ENCODE measurements around the gene CHST12. TPM values are rescaled to one million over a fixed set of nuclear protein-coding genes. Genes with fewer than 3 reads are reported as not detected.

The CHST12 gene
- total RNA-seq, 1 donor from 2014 or later = 27.3 TPM

GRCh38 chr7:2493205-2494164 is 90.1 kb downstream of the CHST12 start:
- H3K4me1 Mint-ChIP-seq (ENCODE audit: low read depth, unreplicated experiment) = peaks cover 6% of the 10 kb centered on the region
- DNase-seq = no peak
- no peak overlapping the region for H3K4me3 Mint-ChIP-seq (ENCODE audit: unreplicated experiment)
- H3K27ac Mint-ChIP-seq (ENCODE audit: unreplicated experiment) = no peak overlapping the region
- TF ChIP-seq, protein P1, sequence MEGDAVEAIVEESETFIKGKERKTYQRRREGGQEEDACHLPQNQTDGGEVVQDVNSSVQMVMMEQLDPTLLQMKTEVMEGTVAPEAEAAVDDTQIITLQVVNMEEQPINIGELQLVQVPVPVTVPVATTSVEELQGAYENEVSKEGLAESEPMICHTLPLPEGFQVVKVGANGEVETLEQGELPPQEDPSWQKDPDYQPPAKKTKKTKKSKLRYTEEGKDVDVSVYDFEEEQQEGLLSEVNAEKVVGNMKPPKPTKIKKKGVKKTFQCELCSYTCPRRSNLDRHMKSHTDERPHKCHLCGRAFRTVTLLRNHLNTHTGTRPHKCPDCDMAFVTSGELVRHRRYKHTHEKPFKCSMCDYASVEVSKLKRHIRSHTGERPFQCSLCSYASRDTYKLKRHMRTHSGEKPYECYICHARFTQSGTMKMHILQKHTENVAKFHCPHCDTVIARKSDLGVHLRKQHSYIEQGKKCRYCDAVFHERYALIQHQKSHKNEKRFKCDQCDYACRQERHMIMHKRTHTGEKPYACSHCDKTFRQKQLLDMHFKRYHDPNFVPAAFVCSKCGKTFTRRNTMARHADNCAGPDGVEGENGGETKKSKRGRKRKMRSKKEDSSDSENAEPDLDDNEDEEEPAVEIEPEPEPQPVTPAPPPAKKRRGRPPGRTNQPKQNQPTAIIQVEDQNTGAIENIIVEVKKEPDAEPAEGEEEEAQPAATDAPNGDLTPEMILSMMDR (IDR thresholded peaks at IDR 0.05; ENCODE audit: partially characterized antibody, unreplicated experiment) = no peak
- peaks cover 7% of the 10 kb centered on the region for H3K36me3 Mint-ChIP-seq (ENCODE audit: unreplicated experiment)
- H3K27me3 Mint-ChIP-seq (ENCODE audit: unreplicated experiment) = peaks cover 5% of the 10 kb centered on the region
- H3K9me3 Mint-ChIP-seq (ENCODE audit: unreplicated experiment) = peaks cover 5% of the 10 kb centered on the region

DNA sequence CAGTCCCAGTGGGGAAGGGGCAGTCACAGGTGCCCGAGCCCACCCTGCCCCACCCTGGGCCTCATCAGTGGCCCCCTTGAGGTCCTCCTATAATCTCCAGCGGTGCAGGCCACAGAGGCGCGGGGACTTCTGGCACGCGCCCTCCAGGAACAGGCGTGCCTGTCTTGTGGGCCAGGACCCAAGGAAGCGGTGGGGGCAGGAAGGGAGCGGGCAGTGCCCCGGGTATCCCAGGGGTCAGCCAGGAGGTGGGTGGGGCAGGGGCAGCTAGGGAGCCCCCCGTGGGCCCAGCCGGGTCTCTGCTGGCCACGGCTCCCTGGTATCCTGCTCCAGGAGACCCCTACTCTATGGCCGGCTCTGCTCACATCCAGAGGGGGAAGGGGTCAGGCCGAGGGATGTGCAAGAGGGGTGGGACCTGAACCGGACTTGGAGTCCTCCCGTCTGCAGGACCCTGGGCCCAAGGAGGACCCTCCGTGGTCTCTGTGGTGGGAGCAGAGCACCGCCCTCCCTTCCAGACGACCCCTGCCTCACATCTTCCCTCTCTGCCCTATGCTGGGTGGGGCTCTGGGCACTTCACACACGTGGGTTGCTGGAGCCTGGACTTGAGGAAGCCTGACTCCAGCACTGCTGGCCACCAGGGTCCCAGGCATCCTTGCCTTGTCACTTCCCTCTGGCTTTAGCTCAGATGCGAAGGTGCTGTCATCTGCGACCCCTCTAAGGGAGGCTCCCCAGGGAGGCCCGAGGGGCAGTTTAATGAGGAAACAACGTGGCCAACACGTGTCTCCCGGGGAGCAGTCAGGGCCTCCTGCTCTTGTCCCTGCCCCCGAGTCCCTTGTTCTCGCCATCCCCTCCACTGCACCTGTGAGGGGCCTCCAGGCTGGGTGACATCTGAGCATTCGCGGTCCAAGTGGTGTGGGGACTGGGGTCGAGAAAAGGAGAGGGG is 91.0 kb downstream of the CHST12 start:
- H3K9me3 Mint-ChIP-seq (ENCODE audit: unreplicated experiment) = peaks cover 5% of the 10 kb centered on the region
- H3K27me3 Mint-ChIP-seq (ENCODE audit: unreplicated experiment) = peaks cover 5% of the 10 kb centered on the region
- no peak for DNase-seq
- peaks cover 5% of the 10 kb centered on the region for H3K4me1 Mint-ChIP-seq (ENCODE audit: low read depth, unreplicated experiment)
- H3K4me3 Mint-ChIP-seq (ENCODE audit: unreplicated experiment) = no peak overlapping the region
- peaks cover 7% of the 10 kb centered on the region for H3K36me3 Mint-ChIP-seq (ENCODE audit: unreplicated experiment)
- H3K27ac Mint-ChIP-seq (ENCODE audit: unreplicated experiment) = no peak overlapping the region
- TF ChIP-seq, protein P1 (IDR thresholded peaks at IDR 0.05; ENCODE audit: partially characterized antibody, unreplicated experiment) = no peak

GRCh38 chr7:2495418-2496299 is 92.2 kb downstream of the CHST12 start:
- Mint-ChIP-seq H3K4me3 (ENCODE audit: unreplicated experiment) (no peak overlapping the region), H3K4me1 (ENCODE audit: low read depth, unreplicated experiment) (peaks cover 5% of the 10 kb centered on the region), H3K9me3 (ENCODE audit: unreplicated experiment) (peaks cover 5% of the 10 kb centered on the region), H3K36me3 (ENCODE audit: unreplicated experiment) (peaks cover 7% of the 10 kb centered on the region), H3K27ac (ENCODE audit: unreplicated experiment) (peak overlapping the region; percentile 64), H3K27me3 (ENCODE audit: unreplicated experiment) (peaks cover 6% of the 10 kb centered on the region)
- DNase-seq = peak; percentile 73
- TF ChIP-seq, protein P1 (IDR thresholded peaks at IDR 0.05; ENCODE audit: partially characterized antibody, unreplicated experiment) = no peak

DNA sequence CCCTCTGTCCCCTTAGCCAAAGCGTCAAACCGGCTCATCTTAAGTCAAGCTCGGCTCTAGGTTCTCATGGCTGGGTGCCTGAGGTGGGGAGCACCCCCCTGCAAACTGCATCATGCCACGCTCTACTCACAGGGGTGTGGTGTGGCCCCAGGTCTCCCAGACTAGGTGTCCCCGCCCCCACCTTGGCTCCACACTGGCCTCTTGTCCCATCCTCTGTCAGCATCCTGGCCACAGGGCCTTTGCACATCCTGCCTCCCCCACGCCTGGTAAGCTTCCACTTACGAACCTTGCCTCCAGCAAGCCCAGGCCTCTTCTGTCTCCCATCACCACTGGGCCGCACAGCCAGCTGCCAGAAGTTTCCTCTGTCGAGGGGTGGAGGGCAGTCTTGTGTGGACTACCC is 93.0 kb downstream of the CHST12 start:
- Mint-ChIP-seq H3K4me1 (ENCODE audit: low read depth, unreplicated experiment) (peaks cover 5% of the 10 kb centered on the region), H3K4me3 (ENCODE audit: unreplicated experiment) (no peak overlapping the region), H3K27ac (ENCODE audit: unreplicated experiment) (peak overlapping the region; percentile 64)

More for the DNA sequence above, 93.0 kb downstream of the CHST12 start:
- DNase-seq = peak; percentile 17
- H3K27me3 Mint-ChIP-seq (ENCODE audit: unreplicated experiment) = peaks cover 10% of the 10 kb centered on the region
- peaks cover 7% of the 10 kb centered on the region for H3K36me3 Mint-ChIP-seq (ENCODE audit: unreplicated experiment)
- TF ChIP-seq, protein P1 (IDR thresholded peaks at IDR 0.05; ENCODE audit: partially characterized antibody, unreplicated experiment) = no peak
- peaks cover 5% of the 10 kb centered on the region for H3K9me3 Mint-ChIP-seq (ENCODE audit: unreplicated experiment)

All from glutamatergic neuron (in vitro differentiated cells).